Subcutaneous adipose tissue (tissue), 4 donors: ENCODE measurements around the gene HACD1. TPM values are rescaled to one million over a fixed set of nuclear protein-coding genes. Genes with fewer than 3 reads are reported as not detected.

Source experiments
- CTCF ChIP-seq: fragments of 450-650 bp; IDR thresholded peaks from one replicate; pipeline ENCODE4 v1.5.1; 2016; ENCODE audit warnings: low read depth, mild to moderate bottlenecking, control low read depth, antibody characterized with exemption, moderate library complexity
- total RNA-seq, 4 donors: library from RNA; depleted of rRNA; stranded (reverse); fragments of >200 nt; gene quantifications; one replicate each; pipeline ENCODE4 v1.1.0, GENCODE V29; 2016

The HACD1 gene
- total RNA-seq, 4 donors from 2014 or later: 16.0 to 47.5 (median 28.4) TPM

- TF ChIP-seq CTCF: no peak
Observed at GRCh38 chr10:17643339-17643754, 26.2 kb upstream of the HACD1 start.

- TF ChIP-seq CTCF: no peak
Observed at GRCh38 chr10:17640331-17640816, 23.2 kb upstream of the HACD1 start.

GRCh38 chr10:17637869-17638268 is 20.7 kb upstream of the HACD1 start:
- no peak for TF ChIP-seq CTCF

- no peak for TF ChIP-seq CTCF
Observed at GRCh38 chr10:17633353-17633752, 16.2 kb upstream of the HACD1 start.

- no peak for TF ChIP-seq CTCF
Observed at GRCh38 chr10:17626656-17627055, 9.5 kb upstream of the HACD1 start.

GRCh38 chr10:17624996-17625395 is 7.8 kb upstream of the HACD1 start:
- no peak for TF ChIP-seq CTCF

- TF ChIP-seq CTCF: no peak
Observed at GRCh38 chr10:17622061-17622460, 4.9 kb upstream of the HACD1 start.
